GM12873 (cell line): Measurements from ENCODE around the gene CCDC91.

Source experiments
- TF ChIP-seq, protein P1 (sequence below): IDR thresholded peaks from 2 replicates; pipeline ENCODE4 v1.5.1; 2012; ENCODE audit warnings: low read depth, mild to moderate bottlenecking, moderate library complexity, low read length, control low read depth; ENCODE audit not compliant: insufficient read depth; ENCODE audit errors: missing control alignments

The CCDC91 gene

DNA sequence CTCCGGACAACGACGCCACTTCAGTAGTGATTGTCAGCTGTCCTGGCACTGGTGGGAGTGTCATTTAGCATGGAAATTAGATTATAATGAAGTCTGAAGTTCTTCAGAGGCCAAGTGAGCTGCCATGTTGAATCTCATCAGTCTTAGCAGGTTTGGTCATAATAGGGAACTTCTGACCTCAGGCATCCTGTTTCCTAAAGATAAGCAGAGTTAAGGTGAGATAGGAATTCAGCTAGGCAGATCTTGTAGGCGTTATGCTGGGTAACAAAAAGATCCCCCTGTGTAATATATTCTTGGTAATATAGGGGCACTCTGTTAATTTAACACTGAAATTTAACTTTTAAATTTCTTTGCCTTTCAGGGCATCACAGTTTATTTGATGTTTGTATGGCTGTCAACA lies 137.5 kb downstream of the CCDC91 start:
- TF ChIP-seq, protein P1, sequence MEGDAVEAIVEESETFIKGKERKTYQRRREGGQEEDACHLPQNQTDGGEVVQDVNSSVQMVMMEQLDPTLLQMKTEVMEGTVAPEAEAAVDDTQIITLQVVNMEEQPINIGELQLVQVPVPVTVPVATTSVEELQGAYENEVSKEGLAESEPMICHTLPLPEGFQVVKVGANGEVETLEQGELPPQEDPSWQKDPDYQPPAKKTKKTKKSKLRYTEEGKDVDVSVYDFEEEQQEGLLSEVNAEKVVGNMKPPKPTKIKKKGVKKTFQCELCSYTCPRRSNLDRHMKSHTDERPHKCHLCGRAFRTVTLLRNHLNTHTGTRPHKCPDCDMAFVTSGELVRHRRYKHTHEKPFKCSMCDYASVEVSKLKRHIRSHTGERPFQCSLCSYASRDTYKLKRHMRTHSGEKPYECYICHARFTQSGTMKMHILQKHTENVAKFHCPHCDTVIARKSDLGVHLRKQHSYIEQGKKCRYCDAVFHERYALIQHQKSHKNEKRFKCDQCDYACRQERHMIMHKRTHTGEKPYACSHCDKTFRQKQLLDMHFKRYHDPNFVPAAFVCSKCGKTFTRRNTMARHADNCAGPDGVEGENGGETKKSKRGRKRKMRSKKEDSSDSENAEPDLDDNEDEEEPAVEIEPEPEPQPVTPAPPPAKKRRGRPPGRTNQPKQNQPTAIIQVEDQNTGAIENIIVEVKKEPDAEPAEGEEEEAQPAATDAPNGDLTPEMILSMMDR = no peak

DNA sequence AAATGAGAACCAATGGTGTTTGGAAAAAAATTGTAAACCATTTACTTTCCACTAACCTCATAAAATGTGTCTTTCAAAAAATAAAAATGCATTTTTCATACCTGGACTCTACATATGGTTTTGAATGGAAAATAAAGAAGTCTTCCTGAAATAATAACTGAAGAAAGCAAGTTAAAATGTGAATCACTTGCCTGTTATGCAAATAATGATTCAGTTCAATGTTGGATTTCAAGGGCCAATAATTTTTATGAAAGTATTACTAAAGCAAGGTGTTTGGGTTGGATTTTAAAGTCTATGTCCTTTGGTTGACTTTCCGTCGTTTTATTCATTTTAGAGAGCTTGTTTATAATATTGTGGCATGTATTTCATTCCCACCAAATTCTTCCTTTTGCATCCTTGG lies 138.7 kb downstream of the CCDC91 start:
- TF ChIP-seq, protein P1 = no peak

DNA sequence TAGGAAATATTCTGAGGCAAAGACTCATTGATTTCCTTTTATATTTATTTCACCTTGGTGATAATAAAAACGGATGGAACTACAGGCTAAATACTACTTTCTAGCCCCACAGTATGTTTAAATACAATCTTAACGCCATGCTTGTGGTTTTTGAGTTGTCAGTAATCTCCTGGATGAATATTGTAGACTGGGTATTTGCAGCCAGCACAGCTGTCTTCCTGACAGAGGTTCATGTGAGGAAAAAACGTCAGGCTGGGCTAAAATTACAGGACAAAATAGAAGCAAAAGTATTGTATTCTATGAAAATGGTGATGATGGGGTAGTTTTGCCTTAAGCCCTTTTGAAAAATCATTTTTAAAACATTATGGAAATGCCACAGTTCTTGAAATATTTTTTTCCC lies 140.9 kb downstream of the CCDC91 start:
- TF ChIP-seq, protein P1 = no peak

DNA sequence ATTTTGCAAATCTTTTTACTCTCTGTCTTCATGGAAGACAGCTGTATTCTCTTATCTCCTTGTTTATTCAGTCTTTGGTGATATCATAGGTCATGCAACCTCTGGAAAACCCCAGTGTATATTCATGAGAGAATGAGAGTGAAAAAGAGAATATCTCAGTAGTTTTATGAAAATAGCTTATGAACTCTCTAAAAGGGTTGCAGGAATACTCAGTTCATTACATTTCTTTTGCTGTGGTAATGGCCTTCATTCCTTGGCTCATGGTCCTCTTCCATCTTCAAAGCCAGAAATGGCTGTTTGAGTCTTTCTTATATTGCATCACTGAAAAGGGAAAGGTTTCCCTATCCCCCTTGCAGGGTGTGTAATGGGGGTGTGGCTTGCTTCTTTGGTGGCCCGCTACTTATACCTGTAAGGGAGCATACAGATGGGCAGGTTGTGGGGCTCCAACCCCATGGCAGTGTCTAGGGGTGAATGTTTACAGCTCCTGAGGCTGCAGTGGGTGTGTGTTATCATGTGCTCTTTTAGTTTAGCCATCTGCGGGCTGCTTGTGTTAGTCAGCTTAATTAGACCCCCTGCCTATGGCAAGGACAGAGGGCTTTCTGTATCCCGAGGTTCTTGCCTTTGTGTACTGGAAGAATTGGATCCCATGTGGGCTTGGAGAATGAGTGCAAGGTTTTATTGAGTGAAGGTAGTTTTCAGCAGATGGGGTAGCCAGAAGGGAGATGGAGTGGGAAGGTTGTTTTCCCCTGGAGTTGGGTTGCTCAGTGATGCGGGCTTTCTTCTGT lies 150.2 kb downstream of the CCDC91 start:
- TF ChIP-seq, protein P1 = no peak

DNA sequence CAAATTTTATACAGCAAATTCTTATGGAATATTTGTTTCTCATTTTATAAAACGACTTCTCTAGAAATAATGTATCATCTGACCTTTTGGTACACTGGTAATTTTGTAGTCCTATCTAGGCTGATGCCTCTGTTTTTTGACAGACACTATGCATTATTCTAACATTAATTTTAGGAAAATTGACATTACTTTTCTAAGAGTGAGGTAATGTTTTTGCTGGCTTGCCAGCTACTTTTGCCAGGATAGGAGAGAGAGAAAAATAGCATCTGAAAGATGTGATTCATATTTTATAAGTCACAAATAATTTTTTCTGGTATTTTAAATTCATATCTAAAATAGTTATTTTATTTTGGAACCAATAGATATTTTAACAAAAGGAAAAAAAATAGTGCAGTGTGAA lies 153.5 kb downstream of the CCDC91 start:
- TF ChIP-seq, protein P1 = no peak

DNA sequence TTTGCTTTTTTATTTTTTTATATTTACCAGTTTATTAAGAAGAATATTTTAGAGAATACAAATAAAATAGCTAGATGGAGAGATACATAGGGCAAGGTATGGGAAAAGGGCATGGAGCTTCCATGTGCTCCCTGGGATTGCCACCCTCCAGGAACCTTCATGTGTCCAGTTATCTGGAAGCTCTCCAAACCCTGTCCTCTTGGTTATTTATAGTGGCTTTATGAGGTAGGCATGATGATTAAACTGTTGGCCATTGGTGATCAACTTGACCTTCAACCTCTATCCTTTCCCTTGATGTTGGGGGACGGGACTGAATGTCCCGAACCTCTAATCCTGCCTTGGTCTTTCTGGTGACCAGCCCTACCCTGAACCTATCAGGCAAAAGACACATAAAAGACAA lies 156.3 kb downstream of the CCDC91 start:
- TF ChIP-seq, protein P1 = no peak

DNA sequence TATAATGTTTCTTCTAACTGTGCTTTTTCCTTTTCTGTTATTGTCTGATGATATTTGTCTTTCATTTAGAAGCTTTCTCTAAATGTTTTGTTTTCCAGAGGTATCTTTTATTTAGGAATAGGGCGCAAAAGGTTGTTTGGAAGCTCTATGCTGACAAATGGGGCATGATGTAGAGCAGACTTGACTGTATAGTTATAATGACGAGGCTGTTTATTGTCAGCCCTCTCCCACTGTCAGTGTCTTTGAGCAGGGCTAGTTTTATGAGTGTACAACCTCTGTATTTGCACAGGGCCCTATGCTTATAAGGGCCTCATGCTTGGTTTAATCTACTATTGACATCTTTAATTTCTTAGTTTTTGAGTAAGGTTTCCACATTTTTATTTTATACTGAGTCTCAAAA lies 158.9 kb downstream of the CCDC91 start:
- TF ChIP-seq, protein P1 = no peak
